ENCODE data around the gene RCE1.

RCE1 gene

DNA sequence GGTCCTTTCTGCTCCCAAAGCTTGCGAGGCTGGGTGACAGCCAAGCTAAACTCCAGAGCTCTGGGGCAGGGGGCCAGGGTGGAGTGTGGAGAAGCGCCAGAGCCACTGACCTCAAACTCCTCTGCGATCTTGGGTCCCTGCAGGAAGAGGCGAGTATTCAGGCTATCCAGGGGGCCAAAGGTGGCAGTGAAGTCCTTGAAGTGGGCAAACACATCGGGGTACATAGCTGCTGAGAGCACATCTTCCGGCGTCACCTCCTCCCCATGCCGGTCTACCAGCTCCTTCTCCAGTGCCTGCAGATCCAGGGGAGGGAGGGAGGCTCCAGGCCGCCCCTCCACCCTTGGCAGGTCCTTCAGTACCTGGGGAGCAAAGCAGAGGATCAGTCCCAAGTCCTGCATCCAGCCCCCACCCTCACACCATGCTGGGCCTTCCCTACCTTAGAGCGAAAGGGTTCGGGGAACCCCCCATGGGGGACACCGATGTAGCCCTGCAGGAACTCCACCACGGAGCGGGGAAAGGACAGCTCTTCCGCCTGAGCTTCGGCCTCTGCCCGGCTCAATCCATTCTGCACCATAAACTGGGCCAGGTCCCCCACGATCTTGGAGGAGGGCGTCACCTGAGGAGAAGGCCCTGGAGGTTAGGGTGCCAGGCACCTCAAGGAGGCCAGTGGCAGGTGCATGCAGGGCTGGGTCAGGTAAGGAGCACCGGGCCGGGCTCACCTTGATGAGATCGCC, 6.4 kb downstream of the RCE1 start:
- DNase-seq (ENCODE audit: low read depth): no peak
- H3K4me3 ChIP-seq (ENCODE audit: low read depth, low read length): no peak overlapping the region
- TF ChIP-seq, protein P1, sequence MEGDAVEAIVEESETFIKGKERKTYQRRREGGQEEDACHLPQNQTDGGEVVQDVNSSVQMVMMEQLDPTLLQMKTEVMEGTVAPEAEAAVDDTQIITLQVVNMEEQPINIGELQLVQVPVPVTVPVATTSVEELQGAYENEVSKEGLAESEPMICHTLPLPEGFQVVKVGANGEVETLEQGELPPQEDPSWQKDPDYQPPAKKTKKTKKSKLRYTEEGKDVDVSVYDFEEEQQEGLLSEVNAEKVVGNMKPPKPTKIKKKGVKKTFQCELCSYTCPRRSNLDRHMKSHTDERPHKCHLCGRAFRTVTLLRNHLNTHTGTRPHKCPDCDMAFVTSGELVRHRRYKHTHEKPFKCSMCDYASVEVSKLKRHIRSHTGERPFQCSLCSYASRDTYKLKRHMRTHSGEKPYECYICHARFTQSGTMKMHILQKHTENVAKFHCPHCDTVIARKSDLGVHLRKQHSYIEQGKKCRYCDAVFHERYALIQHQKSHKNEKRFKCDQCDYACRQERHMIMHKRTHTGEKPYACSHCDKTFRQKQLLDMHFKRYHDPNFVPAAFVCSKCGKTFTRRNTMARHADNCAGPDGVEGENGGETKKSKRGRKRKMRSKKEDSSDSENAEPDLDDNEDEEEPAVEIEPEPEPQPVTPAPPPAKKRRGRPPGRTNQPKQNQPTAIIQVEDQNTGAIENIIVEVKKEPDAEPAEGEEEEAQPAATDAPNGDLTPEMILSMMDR (IDR thresholded peaks at IDR 0.05; ENCODE audit: control insufficient read depth, extremely low read depth, insufficient read depth): no peak

DNA sequence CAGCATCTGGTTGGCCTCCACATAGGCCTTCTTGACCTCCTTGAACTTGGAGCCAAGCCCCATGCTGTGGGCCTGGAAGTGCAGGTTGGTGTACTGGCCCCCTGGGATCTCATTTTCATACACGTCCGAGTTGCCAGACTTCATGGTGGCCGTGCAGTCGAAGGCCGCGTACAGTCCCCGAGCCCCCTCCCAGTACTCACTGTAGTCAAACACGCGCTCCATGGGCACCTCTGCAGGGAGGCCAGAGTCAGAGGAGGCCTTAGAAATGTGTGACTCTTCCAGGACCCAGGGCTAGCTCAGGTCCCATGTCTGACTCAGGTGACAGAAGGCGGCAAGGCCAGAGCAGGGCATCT, 7.0 kb downstream of the RCE1 start:
- TF ChIP-seq, protein P1 (IDR thresholded peaks at IDR 0.05; ENCODE audit: control insufficient read depth, extremely low read depth, insufficient read depth): no peak
- H3K4me3 ChIP-seq (ENCODE audit: low read depth, low read length): no peak overlapping the region
- no peak for DNase-seq (ENCODE audit: low read depth)

DNA sequence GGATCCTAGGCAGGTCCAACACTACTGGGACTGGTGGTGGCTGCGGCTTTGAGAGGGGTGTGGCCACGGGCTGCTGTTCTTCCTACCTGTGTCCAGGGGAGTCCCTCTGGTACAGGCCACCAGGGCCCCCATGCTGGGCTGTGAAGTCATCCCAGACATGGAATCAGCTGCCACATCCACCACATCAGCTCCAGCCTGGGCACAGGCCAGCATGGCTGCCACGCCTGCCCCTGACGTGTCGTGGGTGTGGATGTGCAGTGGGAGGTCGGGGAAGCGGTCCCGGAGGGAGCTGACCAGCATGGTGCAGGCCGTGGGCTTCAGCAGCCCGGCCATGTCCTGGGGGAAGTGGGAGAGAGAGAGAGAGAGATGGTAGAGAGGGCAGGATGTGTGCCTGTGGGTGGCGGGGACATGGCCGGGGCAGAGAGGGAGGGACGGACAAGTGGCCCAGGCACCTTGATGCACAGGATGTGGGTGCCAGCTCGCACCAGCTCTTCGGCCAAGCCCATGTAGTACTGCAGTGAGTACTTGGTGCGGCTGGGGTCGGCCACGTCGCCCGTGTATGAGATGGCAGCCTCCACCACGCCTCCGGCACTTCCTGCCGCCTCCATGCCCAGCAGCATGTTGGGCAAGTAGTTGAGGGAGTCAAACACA, 7.5 kb downstream of the RCE1 start:
- no peak for DNase-seq (ENCODE audit: low read depth)
- H3K4me3 ChIP-seq (ENCODE audit: low read depth, low read length): no peak overlapping the region
- TF ChIP-seq, protein P1 (IDR thresholded peaks at IDR 0.05; ENCODE audit: control insufficient read depth, extremely low read depth, insufficient read depth): no peak

DNA sequence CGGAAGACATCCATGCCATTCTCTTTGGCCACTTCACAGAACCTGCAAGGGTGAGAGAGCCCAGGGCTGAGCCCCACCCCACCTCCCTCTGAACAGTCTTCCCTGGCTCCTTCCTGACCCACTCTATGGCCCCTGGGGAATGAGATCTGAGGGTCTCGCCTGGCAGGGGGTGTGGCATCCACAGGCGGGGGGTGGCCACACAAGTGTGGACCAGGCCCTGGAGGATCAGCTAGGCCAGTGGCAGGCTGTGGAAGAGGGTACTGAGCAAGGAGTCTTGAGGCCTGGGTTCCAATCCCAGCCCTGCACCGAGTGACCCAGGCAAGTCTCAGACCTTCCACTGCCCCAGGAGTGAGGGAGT, 8.0 kb downstream of the RCE1 start:
- TF ChIP-seq, protein P1 (IDR thresholded peaks at IDR 0.05; ENCODE audit: control insufficient read depth, extremely low read depth, insufficient read depth): no peak
- no peak overlapping the region for H3K4me3 ChIP-seq (ENCODE audit: low read depth, low read length)
- DNase-seq (ENCODE audit: low read depth): no peak

DNA sequence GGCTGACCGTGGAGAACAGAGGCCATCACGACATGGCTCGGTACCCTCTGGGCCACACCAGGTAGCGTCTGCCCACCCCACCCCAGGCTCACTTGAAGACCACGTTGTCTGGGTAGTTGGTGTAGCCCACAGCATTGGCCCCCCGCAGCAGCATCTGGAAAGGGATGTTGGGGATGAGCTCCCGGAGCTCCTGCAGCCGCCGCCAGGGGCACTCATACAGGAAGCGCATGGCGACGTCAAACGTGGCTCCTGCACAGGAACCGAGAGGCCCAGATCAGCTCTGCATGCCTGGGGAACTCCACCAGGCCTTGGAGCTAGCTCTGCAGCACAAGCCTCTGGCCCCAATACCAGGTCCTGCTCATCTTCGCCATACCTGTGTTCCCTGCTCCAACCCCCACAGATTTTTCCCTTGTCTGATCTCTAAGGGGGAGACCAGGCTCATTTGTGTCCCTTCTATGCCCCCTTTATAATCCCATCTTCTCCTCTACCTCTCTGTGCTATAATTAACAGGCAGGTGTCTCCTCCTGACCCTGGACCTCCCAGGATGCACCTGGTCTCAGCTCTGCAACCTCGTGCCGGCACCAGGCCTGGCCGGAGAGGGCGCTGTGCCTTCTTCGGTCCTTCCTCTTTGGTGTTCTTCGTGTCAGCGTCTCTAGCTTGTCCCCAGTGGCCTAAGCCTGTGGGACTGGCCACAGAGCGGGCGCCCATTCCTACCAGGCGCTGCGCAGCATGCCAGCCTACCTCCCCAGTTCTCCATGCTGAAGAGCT, 8.6 kb downstream of the RCE1 start:
- no peak for DNase-seq (ENCODE audit: low read depth)
- TF ChIP-seq, protein P1 (IDR thresholded peaks at IDR 0.05; ENCODE audit: control insufficient read depth, extremely low read depth, insufficient read depth): no peak
- no peak overlapping the region for H3K4me3 ChIP-seq (ENCODE audit: low read depth, low read length)

DNA sequence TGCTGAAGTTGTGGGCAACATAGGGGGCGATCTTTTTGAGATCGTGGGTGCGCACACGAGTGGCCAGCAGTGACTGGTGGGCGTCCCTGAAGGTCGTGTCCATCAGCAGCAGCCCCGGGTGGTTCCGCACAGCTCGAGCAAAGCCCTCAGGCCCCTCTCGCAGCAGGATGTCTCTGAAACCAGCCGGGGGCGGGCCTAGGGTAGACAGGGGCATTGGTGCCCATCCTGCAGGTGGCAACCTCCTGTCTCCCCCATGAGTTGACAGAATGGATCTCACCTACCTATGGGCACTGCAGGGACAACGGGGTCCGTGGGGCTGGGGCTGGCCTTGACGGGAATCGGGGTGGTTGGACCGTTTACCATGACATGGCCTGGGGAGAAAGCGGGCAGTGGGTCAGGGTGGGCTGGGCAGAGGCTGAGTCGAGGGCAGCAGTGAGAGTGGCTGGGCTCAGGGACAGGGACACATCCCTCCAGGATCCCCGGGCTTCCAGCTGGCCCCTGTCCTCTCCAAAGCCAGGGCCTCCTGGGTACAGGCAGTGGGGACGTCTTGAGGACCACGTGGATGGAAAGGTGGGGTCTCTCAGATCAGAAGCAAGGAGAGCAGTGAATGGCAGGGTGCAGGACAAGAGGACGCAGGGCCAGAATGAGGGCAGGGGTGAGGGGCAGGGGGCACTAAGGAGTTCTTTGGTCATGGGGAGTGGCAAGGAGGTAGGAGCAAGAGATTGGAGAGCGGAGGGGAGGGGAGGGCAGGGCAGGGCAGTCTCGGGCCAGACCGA, 9.4 kb downstream of the RCE1 start:
- DNase-seq (ENCODE audit: low read depth): no peak
- no peak overlapping the region for H3K4me3 ChIP-seq (ENCODE audit: low read depth, low read length)
- TF ChIP-seq, protein P1 (IDR thresholded peaks at IDR 0.05; ENCODE audit: control insufficient read depth, extremely low read depth, insufficient read depth): no peak

Measured in LNCaP clone FGC (cell line).